Airway epithelial cell (primary cell): Measurements from ENCODE around the gene SMIM35. TPM values are rescaled to one million over a fixed set of nuclear protein-coding genes. Genes with fewer than 3 reads are reported as not detected.

ENCODE experiments used
- total RNA-seq: library from RNA; depleted of rRNA; stranded (reverse); fragments of >200 nt; gene quantifications from 2 replicates; pipeline ENCODE4 v1.2.3, GENCODE V29; 2015

SMIM35 gene
- not detected in 2 replicates for total RNA-seq

DNA sequence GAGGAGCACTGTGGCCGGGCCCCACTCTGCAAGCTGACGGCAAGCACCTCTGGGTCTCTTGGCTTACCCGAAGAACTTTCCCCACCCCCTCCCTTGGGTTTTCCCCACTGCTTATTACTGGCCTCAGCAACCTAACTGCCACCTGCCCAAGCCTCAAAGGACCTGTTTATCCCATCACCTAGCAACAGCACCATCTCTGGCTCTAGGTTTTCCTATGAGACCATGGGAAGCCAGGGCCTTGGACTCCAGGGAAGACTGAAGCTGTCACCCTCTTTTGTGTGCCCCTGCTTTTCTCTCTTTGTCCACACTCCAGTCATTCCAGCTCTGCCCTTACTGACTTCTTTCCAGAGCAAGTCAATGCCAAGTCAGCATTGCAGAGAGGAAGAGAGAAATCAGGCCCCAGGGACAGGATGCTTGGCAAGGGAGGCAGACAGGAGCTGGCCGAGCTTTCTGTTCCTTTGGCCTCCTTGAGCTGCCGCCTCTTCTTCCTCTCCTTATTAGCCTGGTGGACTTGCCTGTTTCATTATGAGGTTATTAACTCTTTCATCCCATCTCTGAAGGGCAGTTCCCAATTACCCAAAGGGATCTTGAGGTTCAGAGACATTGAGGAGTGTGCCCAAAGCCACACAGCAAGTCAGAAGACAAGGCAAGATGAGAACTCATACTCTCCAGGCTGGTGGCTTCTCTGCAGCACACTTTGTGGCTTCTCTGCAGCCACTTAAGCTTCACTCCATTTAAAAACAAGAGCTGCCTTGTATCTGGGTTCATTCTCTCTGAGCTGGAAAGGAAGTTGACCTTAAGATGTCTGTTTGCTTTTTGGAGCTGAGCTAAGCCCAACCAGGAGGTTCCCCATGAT lies at the start of gene SMIM35:
Gene SMIM35 (minus strand): TSS at position 51 of the 856 bp plus-strand sequence. CDS start 206 bp downstream, outside the sequence.

GRCh38 chr11:118076754-118077281 lies 9.9 kb downstream of the SMIM35 start, which contains the start of gene TMPRSS4:
Gene TMPRSS4 (plus strand): TSS chr11:118077078. CDS start chr11:118077303, 225 bp downstream.

DNA sequence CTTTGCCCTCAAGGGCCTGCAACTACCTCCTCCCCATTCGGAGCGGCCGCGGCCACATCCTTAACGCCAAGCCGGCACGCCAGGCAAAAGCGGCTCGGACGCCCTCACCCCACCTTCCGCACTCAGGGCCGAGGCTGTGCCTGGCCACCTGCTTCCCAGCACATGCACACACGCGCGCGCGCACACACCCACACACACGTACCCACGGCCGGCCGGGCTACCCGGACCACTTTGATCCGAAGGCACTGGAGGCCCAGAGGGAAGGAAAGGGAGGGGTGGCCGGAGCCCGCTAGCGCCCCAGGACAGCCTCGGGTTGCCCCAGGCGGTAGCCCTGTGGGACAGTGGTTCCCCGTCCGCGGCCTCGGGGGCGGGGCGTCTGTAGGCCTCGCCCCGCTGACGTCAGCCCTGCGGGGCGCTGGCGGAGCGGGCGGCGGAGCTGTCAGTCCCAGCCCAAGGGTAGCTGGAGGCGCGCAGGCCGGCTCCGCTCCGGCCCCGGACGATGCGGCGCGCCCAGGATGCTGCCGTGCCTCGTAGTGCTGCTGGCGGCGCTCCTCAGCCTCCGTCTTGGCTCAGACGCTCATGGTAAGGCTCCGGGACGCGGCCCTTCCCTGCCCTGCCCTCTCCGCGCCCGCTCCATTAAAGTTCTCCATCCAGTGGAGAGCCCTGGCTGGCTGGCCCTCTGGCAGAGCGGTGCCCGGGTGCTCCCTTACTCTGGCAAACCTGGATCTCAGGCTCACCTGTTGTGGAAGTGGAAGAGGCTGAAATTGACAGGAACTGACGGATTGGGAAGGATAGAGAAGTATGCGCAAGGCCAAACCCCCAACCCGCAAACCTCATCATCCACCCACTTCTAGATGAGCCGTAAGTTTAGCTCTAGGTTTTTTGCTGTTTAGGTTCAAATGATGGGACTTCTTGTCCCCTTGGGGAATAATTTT lies 100.5 kb downstream of the SMIM35 start, which contains the start of gene IL10RA:
Gene IL10RA (plus strand): TSS at position 442 of the 935 bp plus-strand sequence. CDS start 74 bp downstream, at position 516.

Other genes with a start within 250 kb of the SMIM35 start
- gene FXYD6, start 210.3 kb downstream of the SMIM35 start, total RNA-seq = 0.21 TPM in 1 of 2 replicates, not detected in the other
- gene TMPRSS13, start 157.6 kb downstream of the SMIM35 start, total RNA-seq = 22.9 and 32.7 TPM in 2 replicates
- gene IL10RA, start 100.6 kb downstream of the SMIM35 start, total RNA-seq = not detected in 2 replicates
- gene TMPRSS4, start 9.9 kb downstream of the SMIM35 start, total RNA-seq = 49.7 and 60.5 TPM in 2 replicates
- gene SCN4B, start 65.9 kb upstream of the SMIM35 start, total RNA-seq = 1.6 and 2.3 TPM in 2 replicates
- 0.23 and 0.42 TPM in 2 replicates for gene SCN2B, start 89.7 kb upstream of the SMIM35 start, total RNA-seq
- not detected in 2 replicates for gene JAML, start 138.0 kb upstream of the SMIM35 start, total RNA-seq
- gene MPZL3, start 165.4 kb upstream of the SMIM35 start, total RNA-seq = 16.5 and 20.0 TPM in 2 replicates
- 114 and 137 TPM in 2 replicates for gene MPZL2, start 177.3 kb upstream of the SMIM35 start, total RNA-seq
- not detected in 2 replicates for gene CD3E, start 217.8 kb upstream of the SMIM35 start, total RNA-seq